Esophagus mucosa (tissue), 1 donor: Measurements from ENCODE around the gene USP9X. TPM values are rescaled to one million over a fixed set of nuclear protein-coding genes. Genes with fewer than 3 reads are reported as not detected.
"Not testable (repeated sequence)": the region's sequence is repeated elsewhere in the genome, so short reads cannot be mapped to it uniquely, and the experiment has no call there.

Experiments
- ATAC-seq: fragments of 200-7000 bp; cut with Tn5 transposase; one replicate; pipeline ENCODE4 v1.9.1; 2020
- total RNA-seq: library from RNA; stranded (reverse); gene quantifications from one replicate; pipeline ENCODE4 v1.2.4, GENCODE V29; 2023
- donor health status: DM: yes; HTN: yes; CAD: no.

USP9X gene
- total RNA-seq, 1 donor from 2014 or later, result 47.3 TPM

DNA sequence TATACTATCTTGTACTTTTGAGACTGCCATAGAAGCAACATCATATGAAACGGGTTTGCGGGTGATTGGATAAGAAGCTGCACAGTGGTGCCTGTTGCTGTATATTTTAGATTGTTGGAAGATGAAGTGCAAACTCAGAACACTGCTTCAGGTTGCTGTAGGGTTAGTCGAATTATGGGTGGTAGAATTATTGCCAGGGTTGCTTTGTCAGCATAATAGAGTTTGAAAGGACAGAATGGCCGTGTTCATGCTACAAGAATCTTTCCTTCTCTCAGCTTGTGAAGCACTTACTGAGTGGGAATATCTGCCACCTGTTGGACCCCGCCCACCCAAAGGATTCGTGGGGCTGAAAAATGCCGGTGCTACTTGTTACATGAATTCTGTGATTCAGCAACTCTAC is 115.5 kb downstream of the USP9X start:
- ATAC-seq, result no peak

DNA sequence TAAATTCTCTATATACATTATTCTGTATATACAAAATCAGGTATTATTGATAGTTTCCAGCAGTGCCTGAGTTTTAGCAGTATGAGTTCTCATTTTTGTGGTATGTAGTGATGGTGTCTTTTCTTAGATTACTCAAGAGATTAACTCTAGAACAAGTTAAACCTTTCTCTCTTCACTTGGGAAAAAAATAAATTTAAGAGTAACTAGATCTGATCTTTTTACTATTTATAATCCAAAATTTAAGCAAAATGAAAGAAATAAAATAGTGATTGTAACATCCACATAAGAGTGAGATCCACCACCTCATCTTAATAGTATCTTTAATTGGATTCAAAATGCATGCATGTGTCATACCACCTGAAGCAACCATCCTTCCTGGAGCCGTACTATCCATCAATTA is 124.6 kb downstream of the USP9X start:
- ATAC-seq, result no peak

DNA sequence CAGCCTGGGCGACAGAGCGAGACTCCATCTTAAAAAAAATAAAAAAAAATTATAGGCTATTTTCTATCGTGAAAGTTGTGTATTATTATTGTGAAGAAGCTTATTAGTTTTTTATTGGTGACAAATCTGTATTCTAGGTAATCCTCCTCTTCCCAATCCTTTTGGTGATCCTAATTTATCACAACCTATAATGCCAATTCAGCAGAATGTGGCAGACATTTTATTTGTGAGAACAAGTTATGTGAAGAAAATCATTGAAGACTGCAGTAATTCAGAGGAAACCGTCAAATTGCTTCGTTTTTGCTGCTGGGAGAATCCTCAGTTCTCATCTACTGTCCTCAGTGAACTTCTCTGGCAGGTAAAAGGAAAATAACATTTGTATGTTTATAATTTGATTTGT is 139.4 kb downstream of the USP9X start:
- no peak for ATAC-seq

DNA sequence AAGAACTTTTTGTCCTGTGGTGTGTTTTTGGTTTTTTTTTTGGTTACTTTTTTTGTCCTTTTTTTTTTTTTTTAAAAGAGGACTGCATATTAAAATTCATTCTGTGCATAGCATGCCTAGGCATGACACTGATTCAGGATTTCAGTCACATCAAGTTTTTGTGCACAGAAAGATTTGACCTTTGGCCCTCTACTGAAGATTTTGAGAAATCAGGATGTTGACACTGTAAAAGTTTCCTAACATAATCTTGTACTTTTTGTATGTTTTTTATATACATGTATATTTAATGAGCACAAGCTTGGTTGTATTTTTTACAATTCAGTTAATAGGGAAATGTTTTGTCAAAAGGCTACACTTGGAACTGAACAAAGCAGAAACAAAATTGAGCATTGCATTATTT is 148.7 kb downstream of the USP9X start:
- ATAC-seq, result no peak

DNA sequence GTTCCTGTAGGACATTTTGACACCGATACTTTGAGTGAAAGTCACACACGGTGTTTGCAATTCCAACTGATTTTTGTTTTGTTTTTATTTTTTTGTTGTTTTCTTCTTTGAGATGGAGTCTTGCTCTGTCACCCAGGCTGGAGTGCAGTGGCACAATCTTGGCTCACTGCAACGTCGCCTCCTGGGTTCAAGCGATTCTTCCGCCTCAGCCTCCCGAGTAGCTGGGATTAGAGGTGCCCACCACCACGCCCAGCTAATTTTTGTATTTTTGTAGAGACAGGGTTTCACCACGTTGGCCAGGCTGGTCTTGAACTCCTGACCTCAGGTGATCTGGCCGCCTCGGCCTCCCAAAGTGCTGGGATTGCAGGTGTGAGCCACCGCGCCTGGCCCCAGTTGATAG is 149.2 kb downstream of the USP9X start:
- not testable (repeated sequence) for ATAC-seq

DNA sequence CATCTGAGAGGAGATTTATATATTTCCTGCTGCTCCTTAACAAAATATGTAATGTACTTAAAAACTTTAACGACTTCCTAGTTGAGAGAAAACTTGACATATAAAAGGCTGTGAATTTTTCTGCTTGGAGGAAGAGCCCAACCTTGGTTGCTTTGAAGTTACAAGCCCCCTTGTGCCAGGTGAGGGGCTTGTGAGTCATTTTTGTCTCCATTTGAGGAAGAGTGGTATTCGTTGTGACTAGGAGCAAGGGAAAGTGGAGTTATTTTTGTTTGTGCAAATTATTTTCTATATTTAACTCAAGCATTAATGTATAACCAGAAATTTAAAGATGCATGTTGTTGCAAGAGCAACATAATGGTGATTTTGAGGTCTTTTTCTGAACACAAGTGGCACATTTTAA is 149.7 kb downstream of the USP9X start:
- no peak for ATAC-seq

DNA sequence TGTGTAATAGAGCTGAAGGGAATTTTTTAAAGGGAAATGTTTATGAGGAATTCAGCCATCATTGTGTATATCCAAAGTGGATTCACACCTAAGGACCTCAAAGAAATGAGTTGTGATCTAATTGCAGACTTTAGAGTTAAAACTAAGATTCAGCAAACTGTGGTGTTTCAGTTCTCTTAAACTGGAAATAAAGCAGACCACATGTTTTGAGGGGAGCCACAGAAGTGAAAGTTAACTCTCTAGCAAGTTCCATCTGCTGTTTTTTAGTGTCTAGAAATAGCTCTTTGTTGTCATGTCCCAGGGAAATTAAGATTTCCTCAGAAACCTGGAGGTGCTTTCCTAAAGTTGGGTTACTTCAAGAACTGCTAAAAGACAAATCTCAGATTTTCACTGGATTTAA is 151.4 kb downstream of the USP9X start:
- no peak for ATAC-seq

DNA sequence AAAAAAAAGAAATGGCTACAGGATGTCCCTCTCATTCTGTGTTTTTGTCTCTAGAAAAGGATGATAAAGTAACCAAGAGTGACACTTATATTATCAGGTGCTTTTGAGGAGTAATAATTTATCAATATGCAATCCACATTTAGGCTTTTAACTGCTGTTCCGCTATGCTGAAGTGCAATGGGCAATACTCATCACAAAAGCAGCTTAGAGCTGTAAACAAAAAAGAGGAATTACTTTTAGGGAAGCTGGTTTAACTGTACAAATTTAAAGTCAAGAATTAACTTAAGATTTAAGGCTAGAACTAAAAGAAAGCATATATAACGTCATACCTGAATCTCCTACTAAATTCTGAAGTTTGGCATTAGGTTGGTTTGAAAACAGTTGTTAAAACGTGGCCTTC is 155.3 kb downstream of the USP9X start:
- no peak for ATAC-seq

DNA sequence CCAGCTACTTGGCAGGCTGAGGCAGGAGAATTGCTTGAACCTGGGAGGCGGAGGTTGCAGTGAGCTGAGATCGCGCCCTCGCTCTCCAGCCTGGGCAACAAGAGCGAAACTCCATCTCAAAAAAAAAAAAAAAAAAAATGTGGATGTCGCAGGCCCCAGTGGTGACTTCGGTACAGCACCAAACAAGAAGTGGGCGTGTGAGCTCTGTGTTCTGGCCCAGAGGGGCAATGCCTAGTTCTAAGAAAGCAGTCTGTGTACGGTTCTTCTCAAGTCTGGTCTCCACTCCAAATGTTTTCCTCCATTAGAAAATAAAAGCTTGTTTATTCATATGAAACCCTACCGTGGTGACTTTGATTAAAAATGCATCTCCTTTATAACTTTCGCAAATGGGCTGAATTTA is 156.7 kb downstream of the USP9X start:
- no peak for ATAC-seq

DNA sequence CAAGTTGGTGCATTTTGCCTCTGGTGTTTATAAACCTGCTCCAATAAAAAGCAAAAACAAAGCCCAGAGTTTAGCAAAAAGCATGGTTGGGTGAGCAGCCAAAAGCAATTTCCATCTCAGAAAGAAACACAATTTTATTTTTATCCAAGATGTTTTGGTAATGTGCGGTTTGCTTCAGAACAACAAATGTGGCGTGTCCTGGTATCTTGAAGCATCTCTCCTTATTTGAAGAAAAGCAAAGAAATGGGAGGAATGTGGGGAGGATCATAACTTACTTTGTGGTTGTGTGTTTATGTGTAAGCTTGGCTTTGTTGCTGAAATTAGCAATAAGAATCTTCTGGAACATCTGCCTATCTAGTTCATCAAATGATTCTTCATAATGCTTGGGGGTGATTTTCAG is 160.4 kb downstream of the USP9X start:
- no peak for ATAC-seq

DNA sequence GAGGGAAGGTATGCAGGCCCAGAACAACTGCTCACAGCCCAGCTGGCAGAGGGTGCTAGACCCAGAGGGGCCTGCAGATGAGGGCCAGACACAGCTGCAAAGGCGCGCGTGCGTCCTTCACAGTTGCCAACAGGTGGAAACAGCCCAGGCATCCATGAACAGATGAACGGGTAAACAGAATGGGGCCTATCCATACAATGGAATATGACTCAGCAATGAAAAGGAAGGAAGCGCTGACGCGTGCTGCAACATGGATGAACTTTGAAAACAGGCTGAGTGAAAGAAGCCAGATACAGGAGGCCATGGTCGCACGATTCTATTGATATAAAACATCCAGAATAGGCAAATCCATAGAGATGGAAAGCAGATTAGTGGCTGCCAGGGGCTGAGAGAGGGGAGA is 165.6 kb downstream of the USP9X start:
- ATAC-seq, result no peak

DNA sequence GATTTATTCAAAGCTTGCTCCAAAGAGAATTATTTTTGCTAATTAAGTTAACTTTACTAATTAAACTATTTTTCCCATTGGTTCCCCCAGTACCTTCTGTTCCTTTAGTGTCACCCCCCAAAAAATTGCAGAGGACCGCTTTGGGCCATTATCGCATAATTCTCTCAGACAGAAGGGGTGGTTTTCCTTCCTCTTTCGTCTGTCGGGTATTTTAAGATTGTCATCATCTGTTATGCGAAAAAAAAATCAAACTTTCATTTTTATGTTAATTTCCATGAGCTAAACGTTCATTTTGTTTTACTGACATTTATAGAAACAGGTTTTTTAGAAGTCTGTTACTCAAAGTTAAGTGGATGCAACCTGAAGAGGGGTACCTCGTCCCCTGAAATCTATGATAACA is 172.6 kb downstream of the USP9X start:
- no peak for ATAC-seq

DNA sequence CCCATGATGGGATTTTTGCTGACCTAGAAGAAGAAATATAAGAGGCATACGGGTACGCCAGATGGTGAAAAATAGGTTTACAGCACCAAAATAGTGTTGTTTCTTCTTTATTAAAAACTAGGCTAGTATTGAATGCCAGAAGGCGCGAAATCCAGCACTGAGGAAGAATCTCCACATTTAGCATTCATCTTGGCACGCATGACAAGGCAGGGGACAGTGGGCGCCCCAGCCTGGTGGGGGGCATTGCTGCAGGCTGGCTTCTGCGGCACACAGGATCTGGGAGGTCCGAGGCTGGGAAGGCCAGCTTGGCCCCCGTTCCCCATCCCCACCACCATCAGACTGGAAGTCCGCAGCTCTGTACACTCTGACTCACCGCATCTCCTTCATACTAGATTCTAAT is 173.0 kb downstream of the USP9X start:
- no peak for ATAC-seq

DNA sequence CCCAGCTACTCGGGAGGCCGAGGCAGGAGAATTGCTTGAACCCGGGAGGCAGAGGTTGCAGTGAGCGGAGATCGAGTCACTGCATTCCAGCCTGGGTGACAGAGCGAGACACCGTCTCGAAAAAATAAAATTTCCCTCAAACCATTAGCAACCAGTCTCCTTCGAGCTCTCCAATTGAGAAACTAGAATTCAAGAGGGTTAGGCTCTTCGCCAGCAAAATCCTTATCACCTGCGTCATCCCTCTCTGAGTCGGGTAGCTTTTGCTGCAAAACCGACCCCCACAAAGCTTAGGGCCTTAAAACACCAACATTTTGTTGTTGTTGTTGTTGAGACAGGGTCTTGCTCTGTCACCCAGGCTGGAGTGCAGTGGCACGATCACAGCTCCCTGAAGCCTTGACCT is 173.6 kb downstream of the USP9X start:
- no peak for ATAC-seq

DNA sequence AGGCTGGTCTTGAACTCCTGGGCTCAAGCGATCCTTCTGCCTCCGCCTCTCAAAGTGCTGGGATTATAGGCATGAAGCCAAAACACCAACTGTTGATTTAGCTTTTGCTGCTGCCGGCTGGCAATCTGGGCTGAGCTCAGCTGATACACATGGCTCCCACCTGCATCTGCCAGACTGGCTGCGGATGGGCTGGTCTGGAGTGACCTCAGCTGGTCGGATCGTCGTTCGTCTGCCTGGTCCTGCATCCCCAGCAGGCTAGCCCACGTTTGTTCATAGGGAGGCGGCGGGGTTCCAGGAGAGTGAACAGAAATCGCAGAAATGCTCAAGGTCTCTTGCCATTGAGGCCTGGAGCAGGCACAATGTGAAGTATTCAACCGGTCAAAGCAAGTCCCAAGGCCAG is 174.3 kb downstream of the USP9X start:
- no peak for ATAC-seq

DNA sequence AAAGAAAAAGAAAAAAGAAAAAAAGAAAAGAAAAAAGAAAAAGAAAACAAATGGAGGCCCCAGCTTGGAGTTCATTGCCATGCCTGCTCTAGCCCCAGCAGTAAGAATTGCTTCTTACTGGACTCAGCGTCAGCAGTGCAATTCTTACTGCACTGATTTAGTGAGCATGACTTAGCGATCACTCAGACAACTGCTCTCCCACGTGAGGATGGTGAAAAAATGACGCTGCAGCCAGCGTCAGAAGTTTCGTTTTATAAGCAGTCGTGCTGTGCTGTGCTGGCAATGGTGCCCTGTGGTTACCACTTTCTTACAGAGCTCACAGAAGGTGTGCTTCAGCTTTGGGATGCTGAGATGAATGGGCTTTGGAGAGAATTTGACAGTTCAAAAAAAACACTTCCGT is 180.4 kb downstream of the USP9X start:
- peak; percentile 36 for ATAC-seq

DNA sequence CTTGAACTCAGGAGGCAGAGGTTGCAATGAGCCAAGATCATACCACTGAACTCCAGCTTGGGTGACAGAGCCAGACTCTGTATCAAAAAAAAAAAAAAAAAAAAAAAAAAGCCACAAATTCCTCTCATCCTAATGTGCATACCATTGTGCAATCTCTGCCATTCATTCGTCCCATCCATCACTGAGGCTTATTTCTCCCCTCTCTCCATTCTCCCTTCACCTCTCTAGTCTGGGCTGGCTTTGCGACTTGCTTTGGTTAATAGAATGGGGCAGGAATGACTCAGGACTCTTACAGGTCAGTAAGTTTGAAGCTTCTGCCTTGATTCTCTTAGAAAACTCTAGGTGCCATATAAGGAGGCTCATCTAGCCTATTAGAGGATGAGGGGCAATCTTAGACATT is 188.4 kb downstream of the USP9X start:
- no peak for ATAC-seq

DNA sequence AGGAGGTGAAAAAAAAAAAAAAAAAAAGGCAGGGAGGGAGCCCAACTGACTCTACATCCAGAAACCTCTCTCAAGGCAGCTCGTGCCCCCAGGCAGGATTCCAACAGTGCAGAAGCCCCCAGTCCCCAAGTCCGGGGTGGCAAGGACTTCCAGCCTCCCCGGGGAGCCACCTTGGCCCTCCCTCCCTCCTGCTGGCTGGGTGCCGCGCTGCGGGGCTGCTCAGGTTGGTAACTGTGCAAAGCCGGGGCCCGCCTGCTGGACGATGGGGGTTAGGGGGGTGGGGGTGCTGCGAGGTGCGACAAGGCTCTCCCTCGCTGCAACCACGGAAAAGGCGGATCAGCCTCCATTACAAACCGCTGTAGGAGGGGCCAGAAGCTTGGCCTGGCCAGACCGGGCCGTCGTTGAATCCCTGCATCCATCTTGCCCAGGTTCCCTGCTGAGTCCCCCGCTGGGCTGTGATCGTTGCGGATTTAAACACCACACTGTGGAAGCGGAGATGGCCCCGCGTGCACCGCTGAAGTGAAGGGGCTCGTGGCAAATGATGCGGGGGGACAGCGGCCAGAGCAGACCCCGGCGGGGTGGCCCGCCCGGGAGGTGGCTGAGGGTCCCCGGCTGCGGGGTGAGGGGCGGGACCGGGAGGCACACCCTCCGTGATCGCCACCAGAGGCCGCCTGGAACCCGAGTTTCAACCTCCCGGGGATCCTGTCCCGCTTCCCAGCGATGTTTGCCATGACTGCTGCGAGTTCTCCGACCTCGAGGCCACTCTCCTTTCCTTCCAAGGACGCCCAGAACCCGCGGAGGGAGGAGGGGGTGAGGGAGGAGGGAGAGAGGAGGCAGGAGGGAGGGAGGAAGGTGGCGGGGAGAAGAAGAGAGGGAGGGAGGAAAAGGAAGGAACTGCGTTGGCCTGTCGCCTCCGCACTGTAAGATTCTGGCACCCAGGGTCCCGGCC is 190.7 kb downstream of the USP9X start:
- peak; percentile 69 for ATAC-seq

DNA sequence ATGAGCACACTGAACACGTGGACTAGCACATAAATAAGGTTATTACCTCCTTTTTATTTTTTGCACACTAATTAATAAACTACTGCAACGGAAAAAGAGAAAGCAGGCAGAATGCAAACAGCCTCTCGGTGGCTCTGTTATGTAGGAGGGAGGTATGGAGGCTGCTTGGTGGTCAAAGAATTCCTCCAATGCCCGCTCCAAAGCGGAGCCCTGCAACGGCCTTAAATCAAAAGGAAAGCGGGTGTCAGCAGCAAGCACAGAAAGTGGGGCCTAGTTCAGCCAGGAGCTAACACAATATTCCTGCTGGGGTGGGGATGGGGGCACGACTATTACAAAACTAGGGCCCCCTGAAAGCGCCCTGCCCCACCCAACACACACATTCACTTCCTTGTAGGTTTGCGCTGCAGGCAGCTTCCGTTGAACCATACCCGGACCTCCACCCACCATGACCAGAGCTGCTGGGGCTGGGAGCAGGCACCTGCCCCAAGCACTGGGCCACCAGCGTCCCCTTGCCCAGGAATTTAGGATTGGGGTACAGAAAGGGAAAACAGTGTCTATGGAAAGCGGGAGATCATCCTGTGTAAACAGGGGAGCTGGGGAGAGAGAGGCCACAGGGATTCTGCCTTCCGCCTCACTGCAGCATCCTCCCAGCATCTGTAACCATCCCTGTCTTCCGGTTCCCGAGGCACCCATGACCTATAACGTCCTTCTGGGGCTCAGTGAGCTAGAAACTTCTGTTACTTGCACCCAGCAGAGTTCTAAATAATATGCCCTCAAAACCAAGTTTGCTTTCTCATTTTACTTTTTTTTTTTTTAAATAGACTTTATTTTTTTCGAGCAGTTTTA is 191.6 kb downstream of the USP9X start:
- no peak for ATAC-seq

DNA sequence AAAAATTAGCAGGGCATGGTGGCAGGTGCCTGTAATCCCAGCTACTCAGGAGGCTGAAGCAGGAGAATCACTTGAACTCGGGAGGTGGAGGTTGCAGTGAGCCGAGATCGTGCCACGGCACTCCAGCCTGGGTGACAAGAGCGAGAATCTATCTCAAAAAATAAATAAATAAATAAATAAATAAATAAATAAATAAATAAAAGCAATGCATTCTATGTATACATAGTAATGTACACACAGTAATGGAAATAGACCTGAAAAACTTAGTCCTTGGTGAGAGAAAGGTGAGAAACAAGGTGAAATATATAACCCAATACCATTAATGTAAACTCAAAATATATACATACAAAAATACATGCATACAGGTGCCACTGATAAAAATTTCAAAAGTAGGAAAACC is 197.1 kb downstream of the USP9X start:
- not testable (repeated sequence) for ATAC-seq

DNA sequence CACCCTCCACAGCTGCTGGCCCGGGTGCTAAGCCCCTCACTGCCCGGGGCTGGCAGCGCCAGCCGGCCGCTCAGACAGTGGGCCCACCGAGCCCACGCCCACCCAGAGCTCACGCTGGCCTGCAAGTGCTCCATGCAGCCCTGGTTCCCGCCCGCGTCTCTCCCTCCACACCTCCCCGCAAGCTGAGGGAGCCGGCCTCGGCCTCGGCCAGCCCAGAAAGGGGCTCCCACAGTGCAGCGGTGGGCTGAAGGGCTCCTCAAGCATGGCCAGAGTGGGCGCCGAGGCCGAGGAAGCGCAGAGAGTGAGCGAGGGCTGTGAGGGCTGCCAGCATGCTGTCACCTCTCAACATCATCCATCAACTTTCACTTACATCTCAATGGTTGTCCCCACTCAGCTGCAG is 200.7 kb downstream of the USP9X start:
- not testable (repeated sequence) for ATAC-seq
